GM10266 (cell line): ENCODE results near the gene RNF217.

ENCODE experiments used
- DNase-seq: peaks from one replicate; pipeline ENCODE4 v3.0.0; 2012; ENCODE audit errors: extremely low spot score
- CTCF ChIP-seq: IDR thresholded peaks from 2 replicates; pipeline ENCODE4 v1.5.1; 2012; ENCODE audit warnings: mild to moderate bottlenecking, low read depth; ENCODE audit not compliant: control insufficient read depth, insufficient read depth; ENCODE audit errors: missing control alignments

Gene RNF217

GRCh38 chr6:125114248-125114858, 152.1 kb downstream of the RNF217 start:
- peak; percentile 42 for DNase-seq
- peak; percentile 60 for TF ChIP-seq CTCF

- no peak for TF ChIP-seq CTCF
- no peak for DNase-seq
Observed at GRCh38 chr6:125116170-125116569, 153.9 kb downstream of the RNF217 start.

GRCh38 chr6:125116710-125117109, 154.5 kb downstream of the RNF217 start:
- TF ChIP-seq CTCF, result no peak
- no peak for DNase-seq

- no peak for DNase-seq
- no peak for TF ChIP-seq CTCF
Observed at GRCh38 chr6:125117818-125118217, 155.6 kb downstream of the RNF217 start.

- no peak for TF ChIP-seq CTCF
- DNase-seq, result no peak
Observed at GRCh38 chr6:125120054-125120590, 157.9 kb downstream of the RNF217 start.

- no peak for DNase-seq
- no peak for TF ChIP-seq CTCF
Observed at GRCh38 chr6:125121894-125122293, 159.7 kb downstream of the RNF217 start.

- no peak for DNase-seq
Observed at GRCh38 chr6:125123051-125123450, 160.8 kb downstream of the RNF217 start.

More at GRCh38 chr6:125123051-125123450, 160.8 kb downstream of the RNF217 start:
- TF ChIP-seq CTCF, result no peak
